Keratinocyte (primary cell): ENCODE data around the gene ZNF217. TPM values are rescaled to one million over a fixed set of nuclear protein-coding genes. Genes with fewer than 3 reads are reported as not detected.
A peak's percentile ranks its signal among the peaks of the same experiment; 100 is the strongest.

Experiments used
- DNase-seq: peaks from one replicate; pipeline ENCODE4 v3.0.0-alpha.2; 2011; ENCODE audit warnings: low read depth, missing footprints, low spot score
- FAIRE-seq: peaks from 2 replicates; lab custom pipeline; 2011; peaks lifted over from hg19 to GRCh38; lab: Jason Lieb, UNC
- H2AFZ ChIP-seq: 2 replicates; pipeline ENCODE4 v1.6.0; 2012; ENCODE audit warnings: low read length, control low read depth, inconsistent platforms; ENCODE audit not compliant: control insufficient read depth
- H3K27ac ChIP-seq: 2 replicates; pipeline ENCODE4 v1.5.1; 2011; ENCODE audit warnings: low read length; ENCODE audit not compliant: control insufficient read depth, insufficient read depth
- H3K27me3 ChIP-seq: 3 replicates; pipeline ENCODE4 v1.6.0; 2011; ENCODE audit warnings: low read length; ENCODE audit not compliant: control insufficient read depth, insufficient read depth; ENCODE audit errors: extremely low read depth
- H3K36me3 ChIP-seq, 2 experiments: 2 replicates in 1 of 2; 3 replicates in 1 of 2; pipeline ENCODE4 v1.5.1; 2011; ENCODE audit warnings: low read length in 2 of 2, mild to moderate bottlenecking in 1 of 2; ENCODE audit not compliant: control insufficient read depth in 2 of 2, insufficient read depth in 2 of 2; ENCODE audit errors: extremely low read depth in 1 of 2
- H3K4me1 ChIP-seq: 3 replicates; pipeline ENCODE4 v1.5.1; 2011; ENCODE audit warnings: low read length; ENCODE audit not compliant: control insufficient read depth, insufficient read depth; ENCODE audit errors: extremely low read depth
- H3K4me2 ChIP-seq: 3 replicates; pipeline ENCODE4 v1.6.0; 2011; ENCODE audit warnings: low read depth, low read length; ENCODE audit not compliant: control insufficient read depth, insufficient read depth; ENCODE audit errors: extremely low read depth
- H3K4me3 ChIP-seq, 3 experiments: fragments of 200-600 bp in 1 of 3; sonication (generic) in 1 of 3; 2 replicates in 2 of 3; 3 replicates in 1 of 3; pipeline ENCODE4 v1.5.1; 2011 to 2016; ENCODE audit warnings: low read length in 3 of 3, mild to moderate bottlenecking in 3 of 3, control low read depth in 2 of 3, inconsistent platforms in 1 of 3, low read depth in 1 of 3, mixed read lengths in 1 of 3, mixed run types in 1 of 3, moderate library complexity in 1 of 3; ENCODE audit not compliant: control insufficient read depth in 2 of 3, insufficient read depth in 2 of 3; ENCODE audit errors: extremely low read depth in 1 of 3
- H3K79me2 ChIP-seq: 2 replicates; pipeline ENCODE4 v1.6.0; 2012; ENCODE audit warnings: low read length; ENCODE audit not compliant: control insufficient read depth, insufficient read depth
- H3K9ac ChIP-seq: 3 replicates; pipeline ENCODE4 v1.6.0; 2011; ENCODE audit warnings: low read length; ENCODE audit not compliant: control insufficient read depth, insufficient read depth; ENCODE audit errors: extremely low read depth
- H3K9me1 ChIP-seq: 3 replicates; pipeline ENCODE4 v1.6.0; 2011; ENCODE audit warnings: low read length; ENCODE audit not compliant: control insufficient read depth, insufficient read depth; ENCODE audit errors: extremely low read depth
- H3K9me3 ChIP-seq: 2 replicates; pipeline ENCODE4 v1.5.1; 2012; ENCODE audit warnings: low read depth, low read length; ENCODE audit not compliant: control insufficient read depth
- H4K20me1 ChIP-seq: 3 replicates; pipeline ENCODE4 v1.6.0; 2011; ENCODE audit warnings: low read length; ENCODE audit not compliant: control insufficient read depth, insufficient read depth; ENCODE audit errors: extremely low read depth
- CTCF ChIP-seq, 3 experiments: IDR thresholded peaks in 1 of 3; conservative IDR thresholded peaks in 1 of 3; optimal IDR thresholded peaks in 1 of 3; 2 replicates in 2 of 3; 3 replicates in 1 of 3; pipeline versions ENCODE3 to v1.5.1; 2011; ENCODE audit warnings: low read length in 3 of 3, mild to moderate bottlenecking in 3 of 3, moderate library complexity in 2 of 3, control low read depth in 1 of 3, inconsistent platforms in 1 of 3; ENCODE audit not compliant: insufficient read depth in 2 of 3; ENCODE audit errors: extremely low read depth in 1 of 3
- EZH2 ChIP-seq: IDR thresholded peaks from one replicate; pipeline ENCODE4 v1.6.1; 2012; ENCODE audit warnings: inconsistent platforms, mild to moderate bottlenecking, low read length, moderate library complexity
- dilution Hi-C: fragments of 300-500 bp; cut with MboI; formaldehyde crosslinking; loops from one replicate; pipeline ENCODE4 v1.7.0; 2020; ENCODE audit warnings: low sequenced_read_pairs; ENCODE audit not compliant: extremely low pct_ligation_motif_present
- polyA plus RNA-seq, 5 experiments: library from polyadenylated mRNA; depleted of rRNA in 3 of 5; stranded (reverse) in 3 of 5; stranded (forward) in 1 of 5; unstranded in 1 of 5; fragments of >200 nt; gene quantifications; 1 replicate in 1 of 5; 2 replicates in 3 of 5; 3 replicates in 1 of 5; pipeline versions ENCODE4 v1.2.1 to v1.2.3, GENCODE V29; 2011 to 2012; ENCODE audit warnings: missing spikeins in 2 of 5, low read depth in 1 of 5, low replicate concordance in 1 of 5

The ZNF217 gene
- polyA plus RNA-seq, 1 donor (not counting 4 experiments of a cell fraction or from before 2014, with no cell fraction given) = 17.3 TPM

- Histone ChIP-seq H2AFZ (no peak overlapping the region), H3K9ac (peak overlapping the region; percentile 71), H3K4me2 (peak overlapping the region; percentile 90), H3K9me1 (peaks cover 4% of the 10 kb centered on the region), H3K27me3 (no peaks in the 10 kb centered on the region), H3K36me3 (peaks cover 43 to 73% of the 10 kb centered on the region in 2 experiments), H4K20me1 (peaks cover 7% of the 10 kb centered on the region), H3K4me3 (peak overlapping the region in 2 of 3 experiments; percentile 44 to 59), H3K27ac (peak overlapping the region; percentile 95), H3K79me2 (peaks cover 89% of the 10 kb centered on the region), H3K4me1 (peaks cover 44% of the 10 kb centered on the region), H3K9me3 (no peaks in the 10 kb centered on the region)
- FAIRE-seq = no peak
- dilution Hi-C loops = no loop called here
- DNase-seq = no peak
- no peak for TF ChIP-seq CTCF (optimal IDR thresholded peaks at IDR 0.05 in 1 of 3, IDR thresholded peaks at IDR 0.05 in 1 of 3, conservative IDR thresholded peaks at IDR 0.05 in 1 of 3; ENCODE audit: extremely low read depth in 1 of 3, insufficient read depth in 2 of 3, low read length in 3 of 3)
- no peak for TF ChIP-seq EZH2
Observed at GRCh38 chr20:53579266-53579580, 14.4 kb downstream of the ZNF217 start.

DNA sequence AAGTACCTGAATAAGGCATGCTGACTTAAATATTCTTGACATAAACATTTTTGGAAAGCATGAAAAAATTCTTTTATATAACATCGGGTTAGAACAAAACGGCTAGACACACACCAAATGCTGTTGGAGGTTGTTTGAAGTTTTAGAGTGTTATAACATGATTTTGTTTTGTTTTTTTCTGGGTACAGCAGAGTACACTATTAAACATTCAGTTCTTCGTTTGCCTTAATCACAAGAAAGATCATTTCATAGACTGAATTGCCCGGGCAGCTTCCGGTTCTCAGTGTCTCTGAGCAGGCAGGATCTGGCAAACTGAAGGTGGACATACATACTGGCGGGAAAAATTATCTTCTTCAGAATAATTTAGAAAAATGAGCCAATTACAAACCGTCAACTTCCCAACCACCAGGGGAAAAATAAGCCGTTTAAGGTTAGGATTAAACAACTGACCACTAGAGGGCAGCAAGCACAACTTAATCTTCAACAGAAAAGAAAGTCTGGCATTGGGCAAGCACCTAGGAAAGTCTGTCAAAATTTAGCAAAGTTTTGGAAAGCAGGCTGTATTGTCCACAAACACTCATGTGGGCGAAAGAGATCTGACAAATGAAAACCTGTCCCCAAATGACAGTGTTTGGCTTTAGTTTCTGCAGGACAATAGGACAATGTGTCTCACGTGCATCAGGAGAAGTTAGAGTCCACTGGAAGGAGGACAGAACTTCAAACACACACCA is 15.0 kb downstream of the ZNF217 start:
- Histone ChIP-seq H4K20me1 (peaks cover 7% of the 10 kb centered on the region), H3K36me3 (peaks cover 44 to 76% of the 10 kb centered on the region in 2 experiments)
- DNase-seq = no peak

More for the DNA sequence above, 15.0 kb downstream of the ZNF217 start:
- Histone ChIP-seq H3K27ac (peak overlapping the region; percentile 95), H3K4me3 (peak overlapping the region in 2 of 3 experiments; percentile 44 to 59), H3K4me1 (peaks cover 44% of the 10 kb centered on the region), H3K9me3 (no peaks in the 10 kb centered on the region), H3K4me2 (peak overlapping the region; percentile 90), H3K79me2 (peaks cover 91% of the 10 kb centered on the region), H3K9me1 (peaks cover 6% of the 10 kb centered on the region), H3K27me3 (no peaks in the 10 kb centered on the region), H2AFZ (no peak overlapping the region), H3K9ac (peak overlapping the region; percentile 71)
- FAIRE-seq = no peak
- dilution Hi-C loops = no loop called here
- peak; percentile 46 to 76 (median 67) for TF ChIP-seq CTCF (optimal IDR thresholded peaks at IDR 0.05 in 1 of 3, IDR thresholded peaks at IDR 0.05 in 1 of 3, conservative IDR thresholded peaks at IDR 0.05 in 1 of 3; ENCODE audit: extremely low read depth in 1 of 3, insufficient read depth in 2 of 3, low read length in 3 of 3)
- no peak for TF ChIP-seq EZH2
